MM.1S (cell line): ENCODE measurements around the gene C16orf54.

Source experiments
- DNase-seq: peaks from one replicate; pipeline ENCODE4 v3.0.0-alpha.2; 2015
- H2AFZ ChIP-seq: fragments of 300-600 bp; sonication (generic); 2 replicates; pipeline ENCODE4 v1.6.0; 2016; ENCODE audit warnings: antibody characterized with exemption, low read length
- H3F3A ChIP-seq: fragments of 300-600 bp; sonication (generic); 2 replicates; pipeline ENCODE4 v1.6.1; 2016; ENCODE audit warnings: mild to moderate bottlenecking, antibody characterized with exemption, low read length, moderate library complexity, mixed read lengths; ENCODE audit not compliant: insufficient read depth
- H3K27ac ChIP-seq: fragments of 300-600 bp; sonication (generic); 2 replicates; pipeline ENCODE4 v1.5.1; 2016; ENCODE audit warnings: mild to moderate bottlenecking, low read length
- H3K27me3 ChIP-seq: fragments of 300-600 bp; sonication (generic); replicated peaks from 2 replicates; pipeline ENCODE4 v1.6.0; 2016; ENCODE audit warnings: low read length; ENCODE audit not compliant: insufficient read depth
- H3K36me3 ChIP-seq: fragments of 300-600 bp; sonication (generic); replicated peaks from 2 replicates; pipeline ENCODE4 v1.6.1; 2016; ENCODE audit warnings: mild to moderate bottlenecking, low read length, mixed read lengths; ENCODE audit not compliant: insufficient read depth
- H3K4me1 ChIP-seq: fragments of 300-600 bp; sonication (generic); 2 replicates; pipeline ENCODE4 v1.6.1; 2016; ENCODE audit warnings: low read length, mixed read lengths
- H3K4me2 ChIP-seq: fragments of 300-600 bp; sonication (generic); 2 replicates; pipeline ENCODE4 v1.6.0; 2016; ENCODE audit warnings: low read depth, low read length
- H3K4me3 ChIP-seq: fragments of 300-600 bp; sonication (generic); 2 replicates; pipeline ENCODE4 v1.5.1; 2016; ENCODE audit warnings: low read length, mixed read lengths
- H3K79me2 ChIP-seq: fragments of 300-600 bp; sonication (generic); 2 replicates; pipeline ENCODE4 v1.6.1; 2016; ENCODE audit warnings: mixed run types, low read length, mixed read lengths
- H3K9ac ChIP-seq: fragments of 300-600 bp; sonication (generic); 2 replicates; pipeline ENCODE4 v1.6.1; 2016; ENCODE audit warnings: low read length, mixed read lengths
- H3K9me2 ChIP-seq: fragments of 300-600 bp; sonication (generic); replicated peaks from 2 replicates; pipeline ENCODE4 v1.6.1; 2016; ENCODE audit warnings: mild to moderate bottlenecking, low read length, mixed read lengths; ENCODE audit not compliant: insufficient read depth
- H3K9me3 ChIP-seq: fragments of 300-600 bp; sonication (generic); replicated peaks from 2 replicates; pipeline ENCODE4 v1.6.1; 2016; ENCODE audit warnings: mild to moderate bottlenecking, low read length, mixed read lengths; ENCODE audit not compliant: insufficient read depth
- H4K20me1 ChIP-seq: fragments of 300-600 bp; sonication (generic); 2 replicates; pipeline ENCODE4 v1.6.1; 2016; ENCODE audit warnings: mild to moderate bottlenecking, low read length, moderate library complexity, mixed read lengths; ENCODE audit not compliant: insufficient read depth
- EZH2 ChIP-seq: fragments of 300-600 bp; sonication (generic); optimal IDR thresholded peaks from 2 replicates; pipeline ENCODE3; 2017; ENCODE audit warnings: low read depth, mild to moderate bottlenecking, antibody characterized with exemption, low read length, mixed read lengths
- EZH2phosphoT487 ChIP-seq: fragments of 300-600 bp; sonication (generic); IDR thresholded peaks from 2 replicates; pipeline ENCODE4 v1.6.1; 2018; ENCODE audit warnings: antibody characterized with exemption, low read length
- TF ChIP-seq, protein P1 (sequence below): fragments of 300-600 bp; sonication (generic); IDR thresholded peaks from 2 replicates; pipeline ENCODE4 v1.5.1; 2016; ENCODE audit warnings: antibody characterized with exemption, low read length, mixed read lengths

The C16orf54 gene

GRCh38 chr16:29738514-29738913 lies 7.3 kb downstream of the C16orf54 start:
- no peak overlapping the region for H3K4me3 ChIP-seq
- H3K4me1 ChIP-seq = peaks cover 20% of the 10 kb centered on the region
- H3K36me3 ChIP-seq = no peaks in the 10 kb centered on the region
- H2AFZ ChIP-seq = 0 out of 2 replicates have a peak overlapping the region, but pooled peaks have one; percentile 19
- TF ChIP-seq EZH2 = no peak
- TF ChIP-seq, protein P1, sequence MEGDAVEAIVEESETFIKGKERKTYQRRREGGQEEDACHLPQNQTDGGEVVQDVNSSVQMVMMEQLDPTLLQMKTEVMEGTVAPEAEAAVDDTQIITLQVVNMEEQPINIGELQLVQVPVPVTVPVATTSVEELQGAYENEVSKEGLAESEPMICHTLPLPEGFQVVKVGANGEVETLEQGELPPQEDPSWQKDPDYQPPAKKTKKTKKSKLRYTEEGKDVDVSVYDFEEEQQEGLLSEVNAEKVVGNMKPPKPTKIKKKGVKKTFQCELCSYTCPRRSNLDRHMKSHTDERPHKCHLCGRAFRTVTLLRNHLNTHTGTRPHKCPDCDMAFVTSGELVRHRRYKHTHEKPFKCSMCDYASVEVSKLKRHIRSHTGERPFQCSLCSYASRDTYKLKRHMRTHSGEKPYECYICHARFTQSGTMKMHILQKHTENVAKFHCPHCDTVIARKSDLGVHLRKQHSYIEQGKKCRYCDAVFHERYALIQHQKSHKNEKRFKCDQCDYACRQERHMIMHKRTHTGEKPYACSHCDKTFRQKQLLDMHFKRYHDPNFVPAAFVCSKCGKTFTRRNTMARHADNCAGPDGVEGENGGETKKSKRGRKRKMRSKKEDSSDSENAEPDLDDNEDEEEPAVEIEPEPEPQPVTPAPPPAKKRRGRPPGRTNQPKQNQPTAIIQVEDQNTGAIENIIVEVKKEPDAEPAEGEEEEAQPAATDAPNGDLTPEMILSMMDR = no peak
- no peak for TF ChIP-seq EZH2phosphoT487
- no peaks in the 10 kb centered on the region for H4K20me1 ChIP-seq
- no peaks in the 10 kb centered on the region for H3K9me2 ChIP-seq
- H3F3A ChIP-seq = peaks cover 14% of the 10 kb centered on the region
- H3K9ac ChIP-seq = peak overlapping the region; percentile 16; the same call in 1 of the 2 replicates
- DNase-seq = peak; percentile 74
- peak overlapping the region; percentile 77 for H3K27ac ChIP-seq
- no peaks in the 10 kb centered on the region for H3K79me2 ChIP-seq
- H3K9me3 ChIP-seq = no peaks in the 10 kb centered on the region
- H3K4me2 ChIP-seq = peak overlapping the region; percentile 15; the same call in 1 of the 2 replicates
- H3K27me3 ChIP-seq = no peaks in the 10 kb centered on the region

DNA sequence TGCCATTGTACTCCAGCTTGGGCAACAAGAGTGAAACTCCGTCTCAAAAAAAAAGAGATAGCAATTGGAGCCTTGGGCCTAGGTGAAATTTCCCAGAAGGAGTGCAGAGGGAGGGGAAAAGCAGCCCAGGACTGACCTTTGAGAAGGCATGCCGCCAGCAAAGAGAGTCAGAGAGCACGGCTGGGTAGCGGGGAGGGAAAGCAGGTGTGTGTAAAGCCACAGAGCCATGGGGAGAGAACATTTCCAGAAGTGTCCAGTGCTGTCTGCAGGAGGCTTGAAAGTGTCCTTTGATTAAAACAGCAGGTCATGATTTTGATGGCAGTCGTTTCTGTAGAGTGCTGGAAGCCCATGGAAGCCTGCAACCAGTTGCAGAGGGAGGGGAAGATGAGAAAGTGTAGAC lies 8.1 kb downstream of the C16orf54 start:
- no peaks in the 10 kb centered on the region for H3K27me3 ChIP-seq
- peak overlapping the region; percentile 77; the same call in 1 of the 2 replicates for H3K27ac ChIP-seq
- H2AFZ ChIP-seq = no peak overlapping the region
- H3K9me3 ChIP-seq = no peaks in the 10 kb centered on the region
- peaks cover 15% of the 10 kb centered on the region for H3F3A ChIP-seq
- no peaks in the 10 kb centered on the region for H3K9me2 ChIP-seq
- no peak overlapping the region for H3K9ac ChIP-seq
- no peaks in the 10 kb centered on the region for H4K20me1 ChIP-seq
- no peak for DNase-seq
- no peaks in the 10 kb centered on the region for H3K79me2 ChIP-seq
- no peaks in the 10 kb centered on the region for H3K36me3 ChIP-seq
- H3K4me3 ChIP-seq = no peak overlapping the region
- H3K4me1 ChIP-seq = peaks cover 24% of the 10 kb centered on the region
- TF ChIP-seq, protein P1 = no peak
- TF ChIP-seq EZH2phosphoT487 = no peak
- no peak for TF ChIP-seq EZH2
- H3K4me2 ChIP-seq = no peak overlapping the region

- no peak overlapping the region for H3K4me2 ChIP-seq
- H3K9me2 ChIP-seq = no peaks in the 10 kb centered on the region
- H3K9me3 ChIP-seq = no peaks in the 10 kb centered on the region
- H3K9ac ChIP-seq = no peak overlapping the region
- H3K4me3 ChIP-seq = no peak overlapping the region
- H4K20me1 ChIP-seq = no peaks in the 10 kb centered on the region
- H3K4me1 ChIP-seq = peaks cover 29% of the 10 kb centered on the region
- no peaks in the 10 kb centered on the region for H3K36me3 ChIP-seq
- no peak for DNase-seq
- H3K27me3 ChIP-seq = no peaks in the 10 kb centered on the region
- peaks cover 24% of the 10 kb centered on the region for H3F3A ChIP-seq
- H3K79me2 ChIP-seq = no peaks in the 10 kb centered on the region
- H2AFZ ChIP-seq = no peak overlapping the region
- H3K27ac ChIP-seq = no peak overlapping the region
- no peak for TF ChIP-seq EZH2
- TF ChIP-seq, protein P1 = no peak
- TF ChIP-seq EZH2phosphoT487 = no peak
These were observed 9.0 kb downstream of the C16orf54 start for GRCh38 chr16:29736764-29737163.
